Lower leg skin (tissue), 4 donors: Measurements from ENCODE around the gene MAP1LC3A. TPM values are rescaled to one million over a fixed set of nuclear protein-coding genes. Genes with fewer than 3 reads are reported as not detected.

Experiments
- DNase-seq, 2 donors: peaks; one replicate each; pipeline ENCODE4 v3.0.0-alpha.2; 2019; ENCODE audit warnings: low spot score in 2 of 2
- H3K4me3 ChIP-seq: fragments of 200-600 bp; sonication (generic); 2 replicates; pipeline ENCODE4 v1.5.1; 2017; ENCODE audit warnings: mild to moderate bottlenecking, low read depth; ENCODE audit not compliant: poor library complexity, severe bottlenecking
- POLR2A ChIP-seq, 2 donors: fragments of 450-650 bp; IDR thresholded peaks; one replicate each; pipeline ENCODE4 v1.6.1; 2016 to 2017; ENCODE audit warnings: antibody characterized with exemption in 2 of 2, mild to moderate bottlenecking in 1 of 2, moderate library complexity in 1 of 2
- WGBS, 2 donors: methylation state at CpG; one replicate each; pipeline ENCODE4 v1.1.5; 2018; 5-methylcytosine and 5-hydroxymethylcytosine counted together
- intact Hi-C: fragments of 100-400 bp; cut with DNase I; formaldehyde crosslinking; loops from one replicate; pipeline ENCODE4 v1.15.0; 2023; ENCODE audit warnings: low total_unique reads
- total RNA-seq, 4 donors: library from RNA; depleted of rRNA; stranded (reverse); fragments of >200 nt; gene quantifications; one replicate each; pipeline ENCODE4 v1.1.0, GENCODE V29; 2016
- TF ChIP-seq, protein P1 (sequence below), 3 donors: fragments of 450-650 bp; IDR thresholded peaks; one replicate each; pipeline ENCODE4 v1.5.1; 2016; ENCODE audit warnings: antibody characterized with exemption in 3 of 3, mild to moderate bottlenecking in 3 of 3, moderate library complexity in 2 of 3

MAP1LC3A gene
- total RNA-seq, 4 donors from 2014 or later: 127 to 293 (median 147) TPM

DNA sequence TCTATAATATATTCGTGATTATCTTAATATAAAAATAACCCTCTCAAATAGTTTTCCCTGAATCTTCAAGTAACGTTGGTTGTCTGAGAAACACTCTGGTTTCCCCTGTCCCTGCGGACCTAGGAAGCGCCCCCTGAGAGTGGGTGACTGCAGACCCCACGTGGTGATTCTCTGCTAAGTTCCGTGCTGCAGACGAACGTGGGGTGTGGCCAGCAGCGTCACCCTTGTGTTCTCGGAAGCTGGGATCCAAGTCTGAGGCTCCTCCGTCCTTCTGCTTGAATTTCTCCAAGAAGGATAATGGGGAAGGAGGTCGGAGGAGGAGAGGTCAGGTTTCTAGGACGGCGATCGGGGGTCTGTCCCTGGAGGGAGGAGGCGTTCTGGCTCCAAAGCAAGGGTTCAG lies 16.6 kb upstream of the MAP1LC3A start:
- H3K4me3 ChIP-seq: no peak overlapping the region
- no peak for TF ChIP-seq POLR2A (IDR thresholded peaks at IDR 0.05)
- TF ChIP-seq, protein P1, sequence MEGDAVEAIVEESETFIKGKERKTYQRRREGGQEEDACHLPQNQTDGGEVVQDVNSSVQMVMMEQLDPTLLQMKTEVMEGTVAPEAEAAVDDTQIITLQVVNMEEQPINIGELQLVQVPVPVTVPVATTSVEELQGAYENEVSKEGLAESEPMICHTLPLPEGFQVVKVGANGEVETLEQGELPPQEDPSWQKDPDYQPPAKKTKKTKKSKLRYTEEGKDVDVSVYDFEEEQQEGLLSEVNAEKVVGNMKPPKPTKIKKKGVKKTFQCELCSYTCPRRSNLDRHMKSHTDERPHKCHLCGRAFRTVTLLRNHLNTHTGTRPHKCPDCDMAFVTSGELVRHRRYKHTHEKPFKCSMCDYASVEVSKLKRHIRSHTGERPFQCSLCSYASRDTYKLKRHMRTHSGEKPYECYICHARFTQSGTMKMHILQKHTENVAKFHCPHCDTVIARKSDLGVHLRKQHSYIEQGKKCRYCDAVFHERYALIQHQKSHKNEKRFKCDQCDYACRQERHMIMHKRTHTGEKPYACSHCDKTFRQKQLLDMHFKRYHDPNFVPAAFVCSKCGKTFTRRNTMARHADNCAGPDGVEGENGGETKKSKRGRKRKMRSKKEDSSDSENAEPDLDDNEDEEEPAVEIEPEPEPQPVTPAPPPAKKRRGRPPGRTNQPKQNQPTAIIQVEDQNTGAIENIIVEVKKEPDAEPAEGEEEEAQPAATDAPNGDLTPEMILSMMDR (IDR thresholded peaks at IDR 0.05): no peak
- intact Hi-C loops: no loop called here
- no peak for DNase-seq
- WGBS, 2 donors: 83 to 85% methylated on average over 16 of the region's 16 CpGs

DNA sequence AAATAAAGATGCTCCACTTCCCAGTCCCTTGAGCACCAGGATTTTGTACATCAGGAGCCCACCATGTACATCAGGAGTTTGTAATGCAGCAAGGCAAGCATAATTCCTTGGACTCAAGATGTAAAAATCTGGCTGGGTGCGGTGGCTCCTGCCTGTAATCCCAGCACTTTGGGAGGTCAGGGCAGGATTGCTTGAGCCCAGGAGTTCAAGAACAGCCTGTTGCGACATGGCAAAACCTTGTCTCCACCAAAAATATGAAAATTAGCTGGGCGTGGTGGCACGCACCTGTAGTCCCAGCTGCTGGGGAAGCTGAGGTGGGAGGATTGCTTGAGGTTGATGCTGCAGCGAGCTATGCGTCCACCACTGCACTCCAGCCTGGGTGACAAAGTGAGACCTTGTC lies 16.1 kb upstream of the MAP1LC3A start:
- intact Hi-C loops: no loop called here
- DNase-seq: no peak
- no peak overlapping the region for H3K4me3 ChIP-seq
- 87 to 92% methylated on average over 6 of the region's 6 CpGs for WGBS, 2 donors
- TF ChIP-seq, protein P1 (IDR thresholded peaks at IDR 0.05): no peak

DNA sequence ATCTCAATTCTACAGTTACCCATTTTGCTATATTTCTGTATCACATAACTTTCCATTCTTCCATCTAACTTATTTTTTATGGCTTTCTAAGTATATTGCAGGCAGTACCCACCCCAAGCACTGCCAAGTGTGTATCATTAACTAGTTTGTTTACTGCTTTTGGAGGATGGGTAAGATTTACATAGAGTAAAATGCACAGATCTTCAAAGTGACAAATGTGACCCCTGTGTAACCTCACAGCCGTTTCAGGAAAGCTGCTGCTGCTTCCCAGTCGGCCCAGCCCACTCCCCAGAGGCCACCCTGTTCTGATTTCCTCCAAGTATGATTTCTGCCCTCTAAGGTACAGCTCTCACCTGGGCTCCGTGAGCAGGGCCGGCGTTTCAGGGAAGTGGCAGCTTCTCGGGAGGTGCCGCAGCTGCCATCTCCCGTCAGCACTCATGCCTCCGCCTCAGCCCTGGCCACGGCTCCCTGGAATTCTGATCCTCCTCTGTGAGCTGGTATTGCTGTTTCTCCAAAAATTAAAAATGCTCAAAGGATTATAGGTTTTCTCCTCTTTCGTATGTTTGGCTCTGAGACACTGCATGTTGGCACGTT lies 15.0 kb upstream of the MAP1LC3A start:
- intact Hi-C loops: no loop called here
- TF ChIP-seq, protein P1 (IDR thresholded peaks at IDR 0.05): no peak
- TF ChIP-seq POLR2A (IDR thresholded peaks at IDR 0.05): no peak
- H3K4me3 ChIP-seq: no peak overlapping the region
- 69 to 83% methylated on average over 12 of the region's 12 CpGs for WGBS, 2 donors
- DNase-seq: no peak

DNA sequence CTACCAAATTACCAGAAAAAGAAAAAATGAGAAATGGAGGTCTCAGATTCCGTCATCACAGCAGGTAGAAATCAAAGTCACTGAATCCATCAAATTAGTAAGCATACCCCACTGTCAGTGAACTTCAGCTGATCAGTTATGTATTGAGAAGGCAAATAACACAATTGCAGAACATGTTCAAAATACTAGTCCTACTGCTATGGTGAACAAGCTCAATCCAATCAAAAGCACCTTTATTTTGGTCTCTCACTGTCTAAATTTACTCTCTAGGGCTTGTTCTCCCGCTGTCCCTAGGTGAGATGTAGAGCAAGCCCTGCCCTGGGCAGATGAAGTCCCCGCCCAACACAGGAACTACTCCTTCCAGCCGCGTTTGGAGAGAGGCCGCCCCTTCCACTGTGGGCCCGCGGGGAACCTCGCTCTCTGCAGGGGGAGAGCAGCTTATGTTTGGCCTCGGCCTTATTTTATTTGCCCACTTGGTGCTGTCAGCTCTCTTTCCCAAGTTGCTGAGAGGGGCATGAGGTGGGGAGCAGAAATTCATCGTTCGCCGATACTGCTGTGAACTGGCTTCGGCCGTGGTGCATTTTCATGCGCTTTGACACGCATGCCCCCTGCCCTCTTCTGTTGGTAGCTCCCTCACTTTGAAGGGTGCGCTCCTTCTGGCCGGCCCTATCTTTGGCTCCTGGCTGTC lies 14.3 kb upstream of the MAP1LC3A start:
- TF ChIP-seq POLR2A (IDR thresholded peaks at IDR 0.05): no peak
- TF ChIP-seq, protein P1 (IDR thresholded peaks at IDR 0.05): no peak
- no peak overlapping the region for H3K4me3 ChIP-seq
- 20 to 31% methylated on average over 19 of the region's 19 CpGs for WGBS, 2 donors
- DNase-seq: no peak
- intact Hi-C loops: no loop called here

DNA sequence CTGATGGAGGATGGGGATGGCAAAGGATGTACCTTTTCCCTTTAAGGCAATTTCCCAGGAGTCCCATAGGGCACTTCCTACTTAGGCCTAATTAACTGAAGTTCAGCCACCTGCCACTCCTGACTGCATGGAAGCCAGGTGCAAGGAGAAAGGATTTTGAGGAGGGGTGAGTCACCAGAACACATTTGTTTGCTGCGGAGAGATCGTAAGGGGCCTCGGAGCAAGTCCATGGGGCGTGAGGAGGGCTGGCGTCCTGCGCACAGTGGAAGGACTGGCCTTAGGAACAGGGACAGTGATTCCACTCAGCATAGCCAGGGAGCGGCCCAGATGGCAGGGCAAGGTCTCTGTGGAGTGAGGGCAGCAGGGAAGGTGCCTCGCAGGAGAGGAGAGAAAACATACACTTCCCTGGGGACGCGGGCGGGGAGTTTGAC lies 11.8 kb upstream of the MAP1LC3A start:
- H3K4me3 ChIP-seq: no peak overlapping the region
- intact Hi-C loops: no loop called here
- no peak for TF ChIP-seq POLR2A (IDR thresholded peaks at IDR 0.05)
- TF ChIP-seq, protein P1 (IDR thresholded peaks at IDR 0.05): no peak
- 83 to 90% methylated on average over 11 of the region's 11 CpGs for WGBS, 2 donors
- no peak for DNase-seq
